Karpas-422 (cell line): ENCODE measurements around the gene ZSCAN1. TPM values are rescaled to one million over a fixed set of nuclear protein-coding genes. Genes with fewer than 3 reads are reported as not detected.

Experiments used
- DNase-seq: peaks from one replicate; pipeline ENCODE4 v3.0.0-alpha.2; 2015
- H2AFZ ChIP-seq: fragments of 200-600 bp; sonication (generic); 2 replicates; pipeline ENCODE4 v1.6.1; 2014; ENCODE audit warnings: antibody characterized with exemption, low read length, mixed read lengths
- H3K27ac ChIP-seq: fragments of 200-600 bp; sonication (generic); 2 replicates; pipeline ENCODE4 v1.5.1; 2014; ENCODE audit warnings: mild to moderate bottlenecking, low read length, moderate library complexity
- H3K27me3 ChIP-seq: fragments of 200-600 bp; sonication (generic); 2 replicates; pipeline ENCODE4 v1.6.1; 2014; ENCODE audit warnings: low read length, mixed read lengths
- H3K36me3 ChIP-seq: fragments of 200-600 bp; sonication (generic); 2 replicates; pipeline ENCODE4 v1.6.1; 2014; ENCODE audit warnings: low read length, mixed read lengths; ENCODE audit not compliant: insufficient read depth
- H3K4me1 ChIP-seq: fragments of 200-600 bp; sonication (generic); 2 replicates; pipeline ENCODE4 v1.6.1; 2014; ENCODE audit warnings: mild to moderate bottlenecking, low read length, mixed read lengths
- H3K4me2 ChIP-seq: fragments of 200-600 bp; sonication (generic); 2 replicates; pipeline ENCODE4 v1.6.1; 2014; ENCODE audit warnings: low read length, low read depth, mild to moderate bottlenecking; ENCODE audit not compliant: poor library complexity, severe bottlenecking
- H3K4me3 ChIP-seq: fragments of 200-600 bp; sonication (generic); 2 replicates; pipeline ENCODE4 v1.5.1; 2014; ENCODE audit warnings: mild to moderate bottlenecking, antibody characterized with exemption, low read length, mixed read lengths
- H3K79me2 ChIP-seq: fragments of 200-600 bp; sonication (generic); 2 replicates; pipeline ENCODE4 v1.6.1; 2014; ENCODE audit warnings: mild to moderate bottlenecking, low read length, mixed read lengths
- H3K9ac ChIP-seq: fragments of 200-600 bp; sonication (generic); 2 replicates; pipeline ENCODE4 v1.6.0; 2014; ENCODE audit warnings: low read length
- H3K9me2 ChIP-seq: fragments of 200-600 bp; sonication (generic), shearing (Covaris generic); replicated peaks from 2 replicates; pipeline ENCODE4 v1.6.0; 2014; ENCODE audit warnings: mild to moderate bottlenecking, low read length, moderate library complexity; ENCODE audit not compliant: insufficient read depth
- H3K9me3 ChIP-seq: fragments of 300-700, 200-600 bp; sonication (generic); 2 replicates; pipeline ENCODE4 v1.6.1; 2014; ENCODE audit warnings: low read length, mixed read lengths
- H4K20me1 ChIP-seq: fragments of 200-600 bp; sonication (generic); 2 replicates; pipeline ENCODE4 v1.6.1; 2014; ENCODE audit warnings: mild to moderate bottlenecking, antibody characterized with exemption, low read length, low read depth; ENCODE audit not compliant: insufficient read depth
- total RNA-seq: library from RNA; depleted of rRNA; stranded (reverse); fragments of >200 nt; shearing (Covaris generic); gene quantifications from 2 replicates; pipeline ENCODE4 v1.2.3, GENCODE V29; 2014; ENCODE audit warnings: low replicate concordance; rRNA removed

The ZSCAN1 gene
- total RNA-seq, 1 experiment from 2014 or later, result not detected

- Histone ChIP-seq H2AFZ (no peak overlapping the region), H3K79me2 (no peaks in the 10 kb centered on the region), H3K27ac (no peak overlapping the region), H3K36me3 (no peaks in the 10 kb centered on the region), H3K27me3 (no peaks in the 10 kb centered on the region), H3K4me2 (no peak overlapping the region), H3K9me2 (no peaks in the 10 kb centered on the region), H3K4me3 (no peak overlapping the region), H3K9ac (no peak overlapping the region), H3K4me1 (no peaks in the 10 kb centered on the region), H4K20me1 (no peaks in the 10 kb centered on the region), H3K9me3 (peaks cover 47% of the 10 kb centered on the region)
- DNase-seq, result no peak
These were observed 59.2 kb downstream of the ZSCAN1 start for GRCh38 chr19:58093071-58093470.

GRCh38 chr19:58095328-58095727, 61.5 kb downstream of the ZSCAN1 start:
- Histone ChIP-seq H3K4me1 (no peaks in the 10 kb centered on the region), H4K20me1 (no peaks in the 10 kb centered on the region), H3K4me3 (no peak overlapping the region), H3K9ac (no peak overlapping the region), H3K27me3 (no peaks in the 10 kb centered on the region), H3K4me2 (no peak overlapping the region), H3K9me3 (peaks cover 48% of the 10 kb centered on the region), H3K27ac (no peak overlapping the region), H3K79me2 (no peaks in the 10 kb centered on the region), H2AFZ (no peak overlapping the region), H3K36me3 (no peaks in the 10 kb centered on the region), H3K9me2 (no peaks in the 10 kb centered on the region)
- DNase-seq, result no peak

GRCh38 chr19:58096884-58097283, 63.1 kb downstream of the ZSCAN1 start:
- no peak overlapping the region for H3K27ac ChIP-seq
- H3K79me2 ChIP-seq, result no peaks in the 10 kb centered on the region
- no peak overlapping the region for H3K9ac ChIP-seq
- no peaks in the 10 kb centered on the region for H3K9me2 ChIP-seq
- H4K20me1 ChIP-seq, result no peaks in the 10 kb centered on the region
- no peak for DNase-seq
- no peaks in the 10 kb centered on the region for H3K36me3 ChIP-seq
- no peaks in the 10 kb centered on the region for H3K27me3 ChIP-seq
- no peak overlapping the region for H2AFZ ChIP-seq
- peaks cover 51% of the 10 kb centered on the region for H3K9me3 ChIP-seq
- no peak overlapping the region for H3K4me2 ChIP-seq
- no peak overlapping the region for H3K4me3 ChIP-seq
- no peaks in the 10 kb centered on the region for H3K4me1 ChIP-seq

- Histone ChIP-seq H3K4me2 (no peak overlapping the region), H3K79me2 (no peaks in the 10 kb centered on the region), H2AFZ (no peak overlapping the region), H4K20me1 (no peaks in the 10 kb centered on the region), H3K9me3 (peaks cover 53% of the 10 kb centered on the region), H3K9ac (no peak overlapping the region), H3K36me3 (no peaks in the 10 kb centered on the region), H3K4me3 (no peak overlapping the region), H3K4me1 (no peaks in the 10 kb centered on the region), H3K9me2 (no peaks in the 10 kb centered on the region), H3K27me3 (no peaks in the 10 kb centered on the region), H3K27ac (no peak overlapping the region)
- DNase-seq, result no peak
These were observed 63.5 kb downstream of the ZSCAN1 start for GRCh38 chr19:58097349-58097748.

GRCh38 chr19:58097781-58098681, 64.2 kb downstream of the ZSCAN1 start, which contains the start of gene ZSCAN18:
Gene ZSCAN18, minus strand, starts transcription at chr19:58098231. Its CDS starts 7,964 bp downstream, at chr19:58090267.
- no peaks in the 10 kb centered on the region for H3K27me3 ChIP-seq
- H3K36me3 ChIP-seq, result no peaks in the 10 kb centered on the region
- H3K4me2 ChIP-seq, result no peak within 1 kb of the TSS
- peaks cover 58% of the 10 kb centered on the region for H3K9me3 ChIP-seq
- H3K27ac ChIP-seq, result no peak within 1 kb of the TSS
- H3K9ac ChIP-seq, result no peak within 1 kb of the TSS
- H3K9me2 ChIP-seq, result no peaks in the 10 kb centered on the region
- H3K4me3 ChIP-seq, result no peak within 1 kb of the TSS
- no peaks in the 10 kb centered on the region for H3K79me2 ChIP-seq
- no peaks in the 10 kb centered on the region for H4K20me1 ChIP-seq
- DNase-seq, result no peak
- no peaks in the 10 kb centered on the region for H3K4me1 ChIP-seq
- H2AFZ ChIP-seq, result no peak within 1 kb of the TSS

GRCh38 chr19:58098682-58098998, 64.8 kb downstream of the ZSCAN1 start:
- Histone ChIP-seq H3K36me3 (no peaks in the 10 kb centered on the region), H3K79me2 (no peaks in the 10 kb centered on the region), H3K27ac (no peak overlapping the region), H2AFZ (no peak overlapping the region), H4K20me1 (no peaks in the 10 kb centered on the region), H3K9ac (no peak overlapping the region), H3K9me3 (peaks cover 58% of the 10 kb centered on the region), H3K4me2 (no peak overlapping the region), H3K4me1 (no peaks in the 10 kb centered on the region), H3K27me3 (no peaks in the 10 kb centered on the region), H3K4me3 (no peak overlapping the region), H3K9me2 (no peaks in the 10 kb centered on the region)
- no peak for DNase-seq

Other genes starting within 250 kb of the ZSCAN1 start
- gene ZNF552, start 219.1 kb upstream of the ZSCAN1 start, total RNA-seq, result 17.7 and 20.3 TPM in 2 replicates
- gene ZNF587B, start 203.7 kb upstream of the ZSCAN1 start, total RNA-seq, result 16.3 and 20.1 TPM in 2 replicates
- 22.2 and 36.4 TPM in 2 replicates for gene ZNF587, start 184.2 kb upstream of the ZSCAN1 start, total RNA-seq
- 16.3 and 24.2 TPM in 2 replicates for gene ZNF814, start 145.0 kb upstream of the ZSCAN1 start, total RNA-seq
- 12.3 TPM in 2 replicates for gene ZNF417, start 117.4 kb upstream of the ZSCAN1 start, total RNA-seq
- gene ZNF418, start 98.6 kb upstream of the ZSCAN1 start, total RNA-seq, result 0.14 and 0.22 TPM in 2 replicates
- gene ZNF256, start 86.3 kb upstream of the ZSCAN1 start, total RNA-seq, result 0.75 and 3.8 TPM in 2 replicates
- gene C19orf18, start 59.5 kb upstream of the ZSCAN1 start, total RNA-seq, result 0.56 and 1.4 TPM in 2 replicates
- 7.8 and 10.8 TPM in 2 replicates for gene ZNF606, start 31.2 kb upstream of the ZSCAN1 start, total RNA-seq
- not detected in 2 replicates for gene ZNF135, start 25.3 kb downstream of the ZSCAN1 start, total RNA-seq
- not detected in 2 replicates for gene ZSCAN18, start 64.2 kb downstream of the ZSCAN1 start, total RNA-seq
- 7.8 and 9.1 TPM in 2 replicates for gene ZNF329, start 116.8 kb downstream of the ZSCAN1 start, total RNA-seq
- gene ZNF274, start 149.0 kb downstream of the ZSCAN1 start, total RNA-seq, result 14.1 and 27.9 TPM in 2 replicates
- 111 and 129 TPM in 2 replicates for gene ZNF544, start 194.9 kb downstream of the ZSCAN1 start, total RNA-seq
- gene ZNF8, start 244.9 kb downstream of the ZSCAN1 start, total RNA-seq, result 14.8 and 16.9 TPM in 2 replicates